HG03342 (cell line): ENCODE measurements around the gene KEAP1.
"Not testable (repeated sequence)": the region's sequence is repeated elsewhere in the genome, so short reads cannot be mapped to it uniquely, and the experiment has no call there.

ENCODE experiments used
- ATAC-seq: cut with Tn5 transposase; IDR thresholded peaks from one replicate; pipeline ENCODE4 v1.9.1; 2021; ENCODE audit warnings: mild to moderate bottlenecking, moderate library complexity; ENCODE audit not compliant: unreplicated experiment

Gene KEAP1

GRCh38 chr19:10500247-10500592, 2.9 kb downstream of the KEAP1 start:
- no peak for ATAC-seq

GRCh38 chr19:10499550-10500246, 3.5 kb downstream of the KEAP1 start:
- ATAC-seq, result no peak

GRCh38 chr19:10497371-10497770, 5.8 kb downstream of the KEAP1 start:
- ATAC-seq, result no peak

GRCh38 chr19:10491472-10492047, 11.6 kb downstream of the KEAP1 start:
- no peak for ATAC-seq

GRCh38 chr19:10486551-10486950, 16.6 kb downstream of the KEAP1 start:
- ATAC-seq, result no peak

GRCh38 chr19:10478903-10479384, 24.2 kb downstream of the KEAP1 start:
- no peak for ATAC-seq

GRCh38 chr19:10478476-10478875, 24.7 kb downstream of the KEAP1 start:
- ATAC-seq, result no peak

- no peak for ATAC-seq
These were observed 28.1 kb downstream of the KEAP1 start for GRCh38 chr19:10474962-10475451.

GRCh38 chr19:10473192-10473591, 30.0 kb downstream of the KEAP1 start:
- no peak for ATAC-seq

GRCh38 chr19:10471909-10472308, 31.2 kb downstream of the KEAP1 start:
- no peak for ATAC-seq

- no peak for ATAC-seq
These were observed 35.0 kb downstream of the KEAP1 start for GRCh38 chr19:10468133-10468532.

GRCh38 chr19:10467104-10467706, 36.0 kb downstream of the KEAP1 start:
- no peak for ATAC-seq

- ATAC-seq, result no peak
These were observed 38.7 kb downstream of the KEAP1 start for GRCh38 chr19:10464456-10464855.

GRCh38 chr19:10462557-10462956, 40.6 kb downstream of the KEAP1 start:
- no peak for ATAC-seq

GRCh38 chr19:10462042-10462441, 41.1 kb downstream of the KEAP1 start:
- not testable (repeated sequence) for ATAC-seq

- ATAC-seq, result peak; percentile 88
These were observed 41.9 kb downstream of the KEAP1 start for GRCh38 chr19:10461047-10461949.

GRCh38 chr19:10460714-10461046, 42.5 kb downstream of the KEAP1 start:
- no peak for ATAC-seq

- not testable (repeated sequence) for ATAC-seq
These were observed 44.4 kb downstream of the KEAP1 start for GRCh38 chr19:10458733-10459132.

GRCh38 chr19:10454267-10454666, 48.9 kb downstream of the KEAP1 start:
- no peak for ATAC-seq

GRCh38 chr19:10453852-10454251, 49.3 kb downstream of the KEAP1 start:
- ATAC-seq, result no peak
